ENCODE data around the gene MAPK10. TPM values are rescaled to one million over a fixed set of nuclear protein-coding genes. Genes with fewer than 3 reads are reported as not detected.

Gene MAPK10
- total RNA-seq, 4 donors from 2014 or later = 1.7 to 8.6 (median 4.4) TPM

DNA sequence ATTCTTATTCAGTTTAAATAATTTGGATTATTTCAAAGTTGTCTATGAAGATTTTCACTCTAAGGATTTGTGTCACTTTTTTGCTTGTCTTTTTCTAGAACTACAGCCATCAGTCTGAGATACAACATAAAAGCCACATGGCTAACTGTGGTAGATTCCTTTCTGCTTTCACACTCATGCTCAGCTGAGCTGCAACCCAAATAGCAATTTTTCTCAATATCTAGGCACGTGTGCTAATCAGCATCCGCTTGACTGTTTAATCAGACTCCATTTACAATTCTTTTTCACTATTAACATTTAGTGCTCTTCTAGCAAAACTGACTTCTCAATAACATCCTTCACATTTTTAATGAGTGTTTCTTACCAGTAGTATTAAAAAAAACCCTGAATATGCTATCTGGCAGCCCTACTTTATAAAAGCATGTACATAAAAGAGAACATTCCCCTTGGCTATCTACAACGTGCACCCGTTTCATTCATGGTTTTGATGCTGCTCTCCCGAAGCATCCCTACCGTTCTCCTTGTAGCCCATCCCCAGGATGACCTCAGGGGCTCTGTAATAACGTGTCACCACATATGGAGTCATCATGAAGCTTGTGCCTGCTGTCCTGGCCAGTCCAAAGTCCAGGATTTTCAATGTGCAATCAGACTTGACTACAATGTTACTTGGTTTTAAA lies 259.2 kb downstream of the MAPK10 start:
- H3K9me3 ChIP-seq = no peaks in the 10 kb centered on the region
- TF ChIP-seq, protein P1, sequence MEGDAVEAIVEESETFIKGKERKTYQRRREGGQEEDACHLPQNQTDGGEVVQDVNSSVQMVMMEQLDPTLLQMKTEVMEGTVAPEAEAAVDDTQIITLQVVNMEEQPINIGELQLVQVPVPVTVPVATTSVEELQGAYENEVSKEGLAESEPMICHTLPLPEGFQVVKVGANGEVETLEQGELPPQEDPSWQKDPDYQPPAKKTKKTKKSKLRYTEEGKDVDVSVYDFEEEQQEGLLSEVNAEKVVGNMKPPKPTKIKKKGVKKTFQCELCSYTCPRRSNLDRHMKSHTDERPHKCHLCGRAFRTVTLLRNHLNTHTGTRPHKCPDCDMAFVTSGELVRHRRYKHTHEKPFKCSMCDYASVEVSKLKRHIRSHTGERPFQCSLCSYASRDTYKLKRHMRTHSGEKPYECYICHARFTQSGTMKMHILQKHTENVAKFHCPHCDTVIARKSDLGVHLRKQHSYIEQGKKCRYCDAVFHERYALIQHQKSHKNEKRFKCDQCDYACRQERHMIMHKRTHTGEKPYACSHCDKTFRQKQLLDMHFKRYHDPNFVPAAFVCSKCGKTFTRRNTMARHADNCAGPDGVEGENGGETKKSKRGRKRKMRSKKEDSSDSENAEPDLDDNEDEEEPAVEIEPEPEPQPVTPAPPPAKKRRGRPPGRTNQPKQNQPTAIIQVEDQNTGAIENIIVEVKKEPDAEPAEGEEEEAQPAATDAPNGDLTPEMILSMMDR (IDR thresholded peaks at IDR 0.05) = no peak
- TF ChIP-seq POLR2A (IDR thresholded peaks at IDR 0.05) = no peak
- no peak overlapping the region for H3K27ac ChIP-seq
- WGBS, 2 donors = 75 to 86% methylated on average over 7 of the region's 7 CpGs
- DNase-seq = no peak
- H3K36me3 ChIP-seq = no peaks in the 10 kb centered on the region
- H3K27me3 ChIP-seq = no peaks in the 10 kb centered on the region
- H3K4me3 ChIP-seq = no peak overlapping the region
- intact Hi-C loops (cut with DNase I) = no loop called here
- no peaks in the 10 kb centered on the region for H3K4me1 ChIP-seq

DNA sequence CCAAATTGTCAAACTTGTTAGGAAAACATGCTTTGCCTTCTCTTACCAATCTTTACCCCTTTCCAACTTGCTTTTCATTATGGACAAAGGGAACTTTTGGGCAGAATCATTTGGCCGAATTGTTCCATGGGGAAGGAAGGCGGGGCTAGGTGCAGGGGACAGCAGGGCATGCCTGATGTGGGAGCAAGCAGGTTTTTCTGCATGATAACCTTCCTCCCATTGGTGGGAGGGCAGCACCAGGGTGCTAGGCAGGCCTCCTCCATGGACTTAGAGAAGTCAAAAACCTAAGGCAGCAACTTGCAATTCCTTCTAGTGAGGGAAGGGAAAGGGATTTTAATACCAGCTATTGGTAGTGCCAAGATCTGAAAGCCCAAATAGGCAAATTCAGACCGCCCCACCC lies 260.5 kb downstream of the MAPK10 start:
- TF ChIP-seq, protein P1 (IDR thresholded peaks at IDR 0.05) = no peak
- TF ChIP-seq POLR2A (IDR thresholded peaks at IDR 0.05) = no peak
- no peak for DNase-seq
- H3K4me3 ChIP-seq = no peak overlapping the region
- WGBS, 2 donors = 73 to 91% methylated on average over 3 of the region's 3 CpGs
- no peaks in the 10 kb centered on the region for H3K9me3 ChIP-seq
- no peaks in the 10 kb centered on the region for H3K4me1 ChIP-seq
- H3K27me3 ChIP-seq = no peaks in the 10 kb centered on the region
- no peak overlapping the region for H3K27ac ChIP-seq
- intact Hi-C loops (cut with DNase I) = no loop called here
- H3K36me3 ChIP-seq = no peaks in the 10 kb centered on the region

DNA sequence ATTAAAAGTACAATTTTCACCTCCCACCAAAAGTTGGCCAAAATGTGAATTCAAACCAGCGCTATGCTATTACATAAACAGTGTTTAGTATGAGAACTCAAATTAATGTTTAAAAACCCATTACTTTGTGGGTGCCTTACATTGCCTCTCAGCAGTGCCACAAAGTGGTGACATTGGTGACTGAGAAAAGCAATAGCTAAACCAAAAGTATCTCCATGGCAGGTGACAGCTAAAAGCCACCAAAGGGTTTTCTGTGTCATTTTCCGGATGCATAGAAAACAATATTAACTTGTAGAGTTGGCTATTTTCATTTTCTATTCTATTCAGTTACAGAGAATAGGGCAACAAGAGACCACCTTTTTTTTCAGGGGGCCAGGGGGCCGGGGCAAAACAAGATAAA lies 261.2 kb downstream of the MAPK10 start:
- H3K9me3 ChIP-seq = no peaks in the 10 kb centered on the region
- no peak overlapping the region for H3K27ac ChIP-seq
- 58 to 75% methylated on average over 3 of the region's 3 CpGs for WGBS, 2 donors
- no peaks in the 10 kb centered on the region for H3K4me1 ChIP-seq
- no peaks in the 10 kb centered on the region for H3K36me3 ChIP-seq
- H3K4me3 ChIP-seq = no peak overlapping the region
- no peaks in the 10 kb centered on the region for H3K27me3 ChIP-seq
- intact Hi-C loops (cut with DNase I) = no loop called here
- DNase-seq = no peak
- no peak for TF ChIP-seq POLR2A (IDR thresholded peaks at IDR 0.05)

DNA sequence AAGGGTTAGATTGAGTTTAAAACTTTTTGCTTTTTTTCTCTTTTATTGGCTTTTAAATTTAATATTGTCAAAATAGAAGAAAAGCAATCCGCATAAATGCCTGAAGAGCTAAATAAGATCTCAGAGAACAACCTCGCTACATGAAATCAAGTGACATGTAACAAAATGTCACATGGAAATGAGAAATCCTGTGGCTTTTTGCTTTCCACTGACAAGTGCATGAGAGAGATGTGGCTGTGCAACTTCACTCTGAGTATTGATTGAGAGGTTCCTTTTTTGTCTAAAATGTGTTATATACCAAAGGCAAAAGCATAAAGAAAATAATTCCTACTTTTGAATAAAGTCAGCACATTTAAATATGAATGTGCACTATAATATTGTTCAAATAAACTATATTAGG lies 263.5 kb downstream of the MAPK10 start:
- Histone ChIP-seq H3K36me3 (no peaks in the 10 kb centered on the region), H3K27ac (no peak overlapping the region), H3K4me1 (no peaks in the 10 kb centered on the region), H3K4me3 (no peak overlapping the region), H3K27me3 (no peaks in the 10 kb centered on the region), H3K9me3 (no peaks in the 10 kb centered on the region)
- no peak for DNase-seq
- TF ChIP-seq, protein P1 (IDR thresholded peaks at IDR 0.05) = no peak
- TF ChIP-seq POLR2A (IDR thresholded peaks at IDR 0.05) = no peak
- intact Hi-C loops (cut with DNase I) = no loop called here
- WGBS, 2 donors = 92 to 93% methylated on average over 2 of the region's 2 CpGs

DNA sequence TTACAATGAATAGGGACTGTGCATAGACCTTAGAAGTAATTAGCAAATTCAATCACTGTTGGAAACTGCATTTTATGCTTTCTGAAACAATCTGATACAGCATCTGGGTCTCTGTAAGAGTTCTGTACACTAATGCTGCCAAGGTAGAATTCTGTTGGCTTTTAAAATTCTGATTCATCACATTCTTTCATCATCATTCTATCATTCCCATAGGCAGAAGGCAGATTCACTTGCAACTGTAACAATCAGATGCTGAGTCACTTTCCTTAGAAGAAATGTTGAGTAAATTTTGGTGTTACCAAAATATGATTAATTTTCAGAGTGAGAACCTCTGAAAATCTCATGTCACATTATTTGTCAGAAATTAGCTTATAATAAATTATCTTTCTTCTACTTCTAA lies 267.2 kb downstream of the MAPK10 start:
- Histone ChIP-seq H3K27me3 (no peaks in the 10 kb centered on the region), H3K4me3 (no peak overlapping the region), H3K27ac (no peak overlapping the region), H3K4me1 (no peaks in the 10 kb centered on the region), H3K36me3 (no peaks in the 10 kb centered on the region), H3K9me3 (no peaks in the 10 kb centered on the region)
- TF ChIP-seq, protein P1 (IDR thresholded peaks at IDR 0.05) = no peak
- no peak for TF ChIP-seq POLR2A (IDR thresholded peaks at IDR 0.05)
- DNase-seq = no peak
- intact Hi-C loops (cut with DNase I) = no loop called here

DNA sequence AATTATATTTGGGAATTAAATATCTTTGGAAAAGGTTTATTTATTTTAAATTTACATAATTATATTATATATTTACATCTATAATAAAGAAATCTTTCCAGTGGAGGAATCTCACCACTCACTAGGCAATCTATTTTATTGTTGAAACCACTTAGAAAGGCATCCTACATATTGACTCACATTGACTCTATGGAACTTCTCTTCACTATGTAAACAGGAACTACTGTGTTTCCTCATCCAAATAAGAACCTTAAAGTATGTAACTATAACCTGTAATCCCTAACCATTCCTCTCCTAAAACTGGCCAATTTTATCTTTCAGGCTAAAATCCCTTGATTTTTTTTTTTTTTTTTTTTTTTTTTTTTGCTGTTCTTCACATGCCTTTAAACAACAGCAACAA lies 268.7 kb downstream of the MAPK10 start:
- H3K4me1 ChIP-seq = no peaks in the 10 kb centered on the region
- no peaks in the 10 kb centered on the region for H3K27me3 ChIP-seq
- intact Hi-C loops (cut with DNase I) = no loop called here
- DNase-seq = no peak
- no peak for TF ChIP-seq POLR2A (IDR thresholded peaks at IDR 0.05)
- TF ChIP-seq, protein P1 (IDR thresholded peaks at IDR 0.05) = no peak
- H3K4me3 ChIP-seq = no peak overlapping the region
- H3K36me3 ChIP-seq = no peaks in the 10 kb centered on the region
- H3K27ac ChIP-seq = no peak overlapping the region
- no peaks in the 10 kb centered on the region for H3K9me3 ChIP-seq
